Neuronal stem cell (in vitro differentiated cells): ENCODE measurements around the gene MET.

Experiments used
- DNase-seq: peaks from one replicate; pipeline ENCODE4 v3.0.0-alpha.2; 2013; ENCODE audit warnings: low spot score
- H2AFZ ChIP-seq: one replicate; pipeline ENCODE4 v1.6.1; 2013; ENCODE audit warnings: mild to moderate bottlenecking, low read length, inconsistent platforms
- H2AK5ac ChIP-seq: 2 replicates; pipeline ENCODE4 v1.6.1; 2013; ENCODE audit warnings: low read depth, mild to moderate bottlenecking, inconsistent platforms, low read length, moderate library complexity, mixed read lengths
- H2BK120ac ChIP-seq: 2 replicates; pipeline ENCODE4 v1.6.1; 2013; ENCODE audit warnings: low read depth, mild to moderate bottlenecking, inconsistent platforms, low read length, moderate library complexity, mixed read lengths
- H2BK12ac ChIP-seq: one replicate; pipeline ENCODE4 v1.6.1; 2013; ENCODE audit warnings: low read length, inconsistent platforms
- H2BK15ac ChIP-seq: 2 replicates; pipeline ENCODE4 v1.6.1; 2013; ENCODE audit warnings: mild to moderate bottlenecking, low read length, inconsistent platforms, mixed read lengths
- H2BK5ac ChIP-seq: one replicate; pipeline ENCODE4 v1.6.1; 2013; ENCODE audit warnings: inconsistent platforms, mild to moderate bottlenecking, low read length, moderate library complexity
- H3K14ac ChIP-seq: one replicate; pipeline ENCODE4 v1.6.1; 2013; ENCODE audit warnings: low read length, inconsistent platforms
- H3K18ac ChIP-seq: 2 replicates; pipeline ENCODE4 v1.6.1; 2013; ENCODE audit warnings: low read length, inconsistent platforms
- H3K23ac ChIP-seq: 2 replicates; pipeline ENCODE4 v1.6.1; 2013; ENCODE audit warnings: low read depth, mild to moderate bottlenecking, mixed read lengths, low read length, inconsistent platforms; ENCODE audit not compliant: poor library complexity
- H3K27ac ChIP-seq: replicated peaks from 3 replicates; pipeline ENCODE4 v1.5.1; 2013; ENCODE audit warnings: low read length, inconsistent platforms
- H3K27me3 ChIP-seq, 3 experiments: 2 replicates each; pipeline ENCODE4 v1.6.1; 2013; ENCODE audit warnings: low read length in 3 of 3, mild to moderate bottlenecking in 2 of 3, inconsistent platforms in 1 of 3, low read depth in 1 of 3, mixed read lengths in 1 of 3, moderate library complexity in 1 of 3; ENCODE audit not compliant: control insufficient read depth in 3 of 3, insufficient read depth in 3 of 3
- H3K36me3 ChIP-seq, 2 donors: replicated peaks in 1 of 2; 2 replicates each; pipeline ENCODE4 v1.6.1; 2013; ENCODE audit warnings: low read length in 2 of 2; ENCODE audit not compliant: control insufficient read depth in 2 of 2, insufficient read depth in 2 of 2
- H3K4ac ChIP-seq: 2 replicates; pipeline ENCODE4 v1.6.1; 2013; ENCODE audit warnings: inconsistent platforms, mild to moderate bottlenecking, low read length, moderate library complexity
- H3K4me1 ChIP-seq, 2 donors: 1 replicate in 1 of 2; 2 replicates in 1 of 2; pipeline ENCODE4 v1.6.1; 2013; ENCODE audit warnings: low read length in 2 of 2, low read depth in 1 of 2; ENCODE audit not compliant: control insufficient read depth in 2 of 2, insufficient read depth in 1 of 2
- H3K4me2 ChIP-seq: one replicate; pipeline ENCODE4 v1.6.1; 2013; ENCODE audit warnings: mild to moderate bottlenecking, low read length, inconsistent platforms; ENCODE audit not compliant: insufficient read depth, poor library complexity, severe bottlenecking
- H3K4me3 ChIP-seq, 2 donors: 2 replicates each; pipeline ENCODE4 v1.5.1; 2013; ENCODE audit warnings: low read length in 2 of 2, mild to moderate bottlenecking in 2 of 2, inconsistent platforms in 1 of 2, moderate library complexity in 1 of 2
- H3K79me1 ChIP-seq: one replicate; pipeline ENCODE4 v1.6.1; 2013; ENCODE audit warnings: low read depth, mild to moderate bottlenecking, inconsistent platforms, low read length, moderate library complexity
- H3K9ac ChIP-seq: one replicate; pipeline ENCODE4 v1.6.1; 2013; ENCODE audit warnings: mild to moderate bottlenecking, low read depth, low read length, inconsistent platforms; ENCODE audit not compliant: poor library complexity
- H3K9me3 ChIP-seq, 2 donors: replicated peaks in 1 of 2; 2 replicates each; pipeline versions ENCODE3 to v1.6.1; 2013; ENCODE audit warnings: low read length in 2 of 2, mild to moderate bottlenecking in 2 of 2, inconsistent platforms in 1 of 2, low read depth in 1 of 2, mixed read lengths in 1 of 2, moderate library complexity in 1 of 2; ENCODE audit not compliant: control insufficient read depth in 2 of 2, insufficient read depth in 1 of 2
- H4K8ac ChIP-seq: one replicate; pipeline ENCODE4 v1.6.1; 2013; ENCODE audit warnings: low read depth, mild to moderate bottlenecking, inconsistent platforms, low read length, moderate library complexity
- H4K91ac ChIP-seq: one replicate; pipeline ENCODE4 v1.6.1; 2013; ENCODE audit warnings: low read length, low read depth, mild to moderate bottlenecking, inconsistent platforms; ENCODE audit not compliant: poor library complexity
- WGBS, 2 donors: extraction: QIAGEN DNeasy Blood & Tissue Kit; methylation state at CpG; one replicate each; pipeline ENCODE4 v1.1.7; 2013; ENCODE audit warnings: missing lambda C conversion rate in 2 of 2, mixed read lengths in 1 of 2; ENCODE audit not compliant: insufficient read length in 2 of 2, insufficient replicate concordance in 1 of 2; ENCODE audit errors: extremely low coverage in 2 of 2; 5-methylcytosine and 5-hydroxymethylcytosine counted together

Gene MET

GRCh38 chr7:116780521-116780920, 108.5 kb downstream of the MET start:
- Histone ChIP-seq H3K27me3 (no peaks in the 10 kb centered on the region), H2BK15ac (no peak overlapping the region), H2AFZ (no peak overlapping the region), H3K4me1 (peaks cover 5 to 7% of the 10 kb centered on the region in 2 donors), H3K79me1 (no peaks in the 10 kb centered on the region), H3K9ac (no peak overlapping the region), H3K4me3 (no peak overlapping the region), H2BK120ac (no peak overlapping the region), H2BK5ac (no peak overlapping the region), H3K9me3 (no peaks in the 10 kb centered on the region), H4K91ac (no peak overlapping the region), H3K18ac (no peak overlapping the region), H3K4ac (no peak overlapping the region), H2BK12ac (no peak overlapping the region), H3K27ac (no peak overlapping the region), H3K23ac (no peak overlapping the region), H3K36me3 (peaks cover 0 to 2% of the 10 kb centered on the region in 2 donors), H3K4me2 (no peak overlapping the region), H3K14ac (no peak overlapping the region), H2AK5ac (no peak overlapping the region), H4K8ac (no peak overlapping the region)
- no CpG with 5 or more reads among the region's 1 CpG for WGBS, 2 donors
- DNase-seq = no peak

GRCh38 chr7:116780966-116781365, 109.0 kb downstream of the MET start:
- no peak overlapping the region for H3K14ac ChIP-seq
- no peak overlapping the region for H2AFZ ChIP-seq
- peaks cover 0 to 2% of the 10 kb centered on the region in 2 donors for H3K36me3 ChIP-seq
- no peak overlapping the region for H2BK5ac ChIP-seq
- no peak overlapping the region for H3K27ac ChIP-seq
- H3K4me1 ChIP-seq = peaks cover 5 to 7% of the 10 kb centered on the region in 2 donors
- no peaks in the 10 kb centered on the region for H3K9me3 ChIP-seq
- H2BK15ac ChIP-seq = no peak overlapping the region
- no peak overlapping the region for H3K4ac ChIP-seq
- H3K18ac ChIP-seq = no peak overlapping the region
- no peak overlapping the region for H3K4me2 ChIP-seq
- H3K4me3 ChIP-seq = no peak overlapping the region
- no peak overlapping the region for H4K8ac ChIP-seq
- WGBS, 2 donors = no CpG with 5 or more reads among the region's 1 CpG
- H2BK12ac ChIP-seq = no peak overlapping the region
- H2AK5ac ChIP-seq = no peak overlapping the region
- no peak overlapping the region for H2BK120ac ChIP-seq
- H3K9ac ChIP-seq = no peak overlapping the region
- no peaks in the 10 kb centered on the region for H3K79me1 ChIP-seq
- no peak overlapping the region for H3K23ac ChIP-seq
- no peaks in the 10 kb centered on the region for H3K27me3 ChIP-seq
- H4K91ac ChIP-seq = no peak overlapping the region
- no peak for DNase-seq

GRCh38 chr7:116781584-116781983, 109.6 kb downstream of the MET start:
- Histone ChIP-seq H3K27me3 (no peaks in the 10 kb centered on the region), H3K9me3 (no peaks in the 10 kb centered on the region), H2BK120ac (no peak overlapping the region), H3K4ac (no peak overlapping the region), H4K8ac (no peak overlapping the region), H3K36me3 (peaks cover 0 to 2% of the 10 kb centered on the region in 2 donors), H3K4me2 (no peak overlapping the region), H3K14ac (no peak overlapping the region), H2BK12ac (no peak overlapping the region), H2AK5ac (no peak overlapping the region), H3K23ac (no peak overlapping the region), H3K4me3 (no peak overlapping the region), H4K91ac (no peak overlapping the region), H3K9ac (no peak overlapping the region), H3K4me1 (peaks cover 5% of the 10 kb centered on the region in 2 donors), H2AFZ (no peak overlapping the region), H2BK15ac (no peak overlapping the region), H3K18ac (no peak overlapping the region), H3K27ac (no peak overlapping the region), H2BK5ac (no peak overlapping the region), H3K79me1 (no peaks in the 10 kb centered on the region)
- DNase-seq = no peak
- WGBS, 2 donors = no CpG with 5 or more reads among the region's 2 CpGs

DNA sequence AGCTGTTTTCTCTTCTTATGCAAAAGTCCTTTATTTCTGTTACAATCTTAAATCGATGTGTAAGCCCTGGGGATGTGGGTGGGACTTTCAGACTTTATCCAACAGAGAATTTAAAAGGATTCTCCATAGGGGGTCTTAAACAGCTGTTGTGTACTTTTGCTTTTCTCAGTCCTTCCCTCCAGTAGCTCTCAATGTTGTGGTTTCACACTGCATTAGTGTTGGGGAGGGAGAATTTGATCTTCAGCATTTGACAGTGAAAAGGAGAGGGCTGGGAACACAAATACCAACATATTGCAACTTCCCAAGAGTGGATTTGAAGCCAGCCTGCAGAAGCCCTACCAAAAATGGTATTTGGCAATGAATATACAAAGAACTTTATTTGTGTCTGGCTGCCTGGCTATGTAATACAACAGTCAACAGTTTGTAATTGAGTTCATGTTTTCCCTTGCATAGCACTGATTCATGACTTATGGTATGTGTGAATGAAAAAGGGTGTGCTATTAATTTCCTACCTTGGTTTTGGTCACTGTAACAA, 110.2 kb downstream of the MET start:
- Histone ChIP-seq H3K4me2 (no peak overlapping the region), H3K9me3 (no peaks in the 10 kb centered on the region), H2BK12ac (no peak overlapping the region), H3K79me1 (no peaks in the 10 kb centered on the region), H3K4me1 (peaks cover 5% of the 10 kb centered on the region in 2 donors), H3K4me3 (no peak overlapping the region), H2AFZ (no peak overlapping the region), H3K36me3 (peaks cover 0 to 2% of the 10 kb centered on the region in 2 donors), H3K27ac (no peak overlapping the region), H3K9ac (no peak overlapping the region), H4K8ac (no peak overlapping the region), H2BK15ac (no peak overlapping the region), H2BK5ac (no peak overlapping the region), H3K18ac (no peak overlapping the region), H2AK5ac (no peak overlapping the region), H3K14ac (no peak overlapping the region), H2BK120ac (no peak overlapping the region), H3K27me3 (no peaks in the 10 kb centered on the region), H3K4ac (no peak overlapping the region), H3K23ac (no peak overlapping the region), H4K91ac (no peak overlapping the region)
- no CpG with 5 or more reads among the region's 1 CpG for WGBS, 2 donors
- DNase-seq = peak; percentile 37
